Upper lobe of left lung (tissue), 6 donors: Measurements from ENCODE around the gene MAP3K6. TPM values are rescaled to one million over a fixed set of nuclear protein-coding genes. Genes with fewer than 3 reads are reported as not detected.
A peak's percentile ranks its signal among the peaks of the same experiment; 100 is the strongest.

ENCODE experiments used
- ATAC-seq, 2 donors: fragments of 200-7000 bp; cut with Tn5 transposase; one replicate each; pipeline ENCODE4 v1.9.1; 2022; ENCODE audit warnings: mild to moderate bottlenecking in 2 of 2, moderate library complexity in 2 of 2; ENCODE audit not compliant: low FRiP score in 2 of 2
- DNase-seq, 2 donors: peaks; one replicate each; pipeline ENCODE4 v3.0.0-alpha.2; 2019 to 2020
- H3K27ac ChIP-seq, 4 donors: fragments of 200-600 bp; sonication (generic); one replicate each; pipeline ENCODE4 v1.5.1; 2016 to 2019
- H3K27me3 ChIP-seq, 4 donors: fragments of 200-600 bp; sonication (generic); one replicate each; pipeline ENCODE4 v1.5.1; 2017 to 2019
- H3K36me3 ChIP-seq, 4 donors: fragments of 200-600 bp; sonication (generic); one replicate each; pipeline ENCODE4 v1.5.1; 2016 to 2019
- H3K4me1 ChIP-seq, 4 donors: fragments of 200-600 bp; sonication (generic); one replicate each; pipeline ENCODE4 v1.5.1; 2018 to 2019
- H3K4me3 ChIP-seq, 4 donors: fragments of 200-600 bp; sonication (generic); one replicate each; pipeline ENCODE4 v1.5.1; 2017 to 2019; ENCODE audit warnings: mild to moderate bottlenecking in 2 of 4, moderate library complexity in 1 of 4
- H3K9me3 ChIP-seq, 4 donors: fragments of 200-600 bp; sonication (generic); one replicate each; pipeline ENCODE4 v1.5.1; 2018 to 2019
- CTCF ChIP-seq, 6 experiments: fragments of 450-650 bp in 4 of 6; fragments of 200-600 bp in 2 of 6; sonication (generic) in 2 of 6; IDR thresholded peaks; one replicate each; pipeline ENCODE4 v1.5.1; 2016 to 2019; ENCODE audit warnings: antibody characterized with exemption in 6 of 6
- EP300 ChIP-seq, 4 donors: sonication (generic); formaldehyde crosslinking; IDR thresholded peaks; one replicate each; pipeline ENCODE4 v1.5.1; 2017; ENCODE audit warnings: antibody characterized with exemption in 4 of 4, control low read depth in 2 of 4
- POLR2A ChIP-seq, 4 donors: fragments of 450-650 bp; IDR thresholded peaks; one replicate each; pipeline ENCODE4 v1.5.1; 2016 to 2017; ENCODE audit warnings: antibody characterized with exemption in 4 of 4, mild to moderate bottlenecking in 2 of 4
- POLR2AphosphoS5 ChIP-seq, 2 donors: sonication (generic); formaldehyde crosslinking; IDR thresholded peaks; one replicate each; pipeline ENCODE4 v1.5.1; 2017; ENCODE audit warnings: antibody characterized with exemption in 2 of 2
- WGBS, 2 donors: methylation state at CpG; one replicate each; pipeline ENCODE4 v1.1.5; 2017 to 2018; 5-methylcytosine and 5-hydroxymethylcytosine counted together
- small RNA-seq, 4 donors: library from RNA; depleted of rRNA; stranded (forward); fragments of <200 nt; gene quantifications; one replicate each; pipeline ENCODE3, GENCODE V24; 2016
- total RNA-seq, 6 donors: library from RNA; depleted of rRNA in 4 of 6; stranded (reverse); fragments of >200 nt in 4 of 6; gene quantifications; one replicate each; pipeline versions ENCODE4 v1.1.0 to v1.2.1, GENCODE V29; 2016 to 2021
- donor health status: DM: no; HTN: no; CAD: no; lungs with moderate emphysema.
- donor health status: DM: no; HTN: yes; CAD: no; lungs with severe emphysema.

Gene MAP3K6
- total RNA-seq, 6 donors from 2014 or later, result 36.6 to 302 (median 118) TPM

GRCh38 chr1:27306071-27306470 is 60.7 kb downstream of the MAP3K6 start:
- Histone ChIP-seq H3K4me1 (peaks cover 1 to 4% (median 2%) of the 10 kb centered on the region in 4 donors), H3K36me3 (peaks cover 5 to 61% (median 44%) of the 10 kb centered on the region in 4 donors), H3K4me3 (no peak overlapping the region), H3K27me3 (no peaks in the 10 kb centered on the region), H3K9me3 (no peaks in the 10 kb centered on the region), H3K27ac (no peak overlapping the region)
- TF ChIP-seq POLR2A (IDR thresholded peaks at IDR 0.05) (no peak), POLR2AphosphoS5 (IDR thresholded peaks at IDR 0.05) (no peak), CTCF (IDR thresholded peaks at IDR 0.05) (no peak), EP300 (IDR thresholded peaks at IDR 0.05) (no peak)
- DNase-seq (no peak), ATAC-seq (peak in 1 of 2 donors; percentile 4)
- WGBS, 2 donors, result 86 to 92% methylated on average over 5 to 11 of the region's 11 CpGs

Small RNA genes within 50 kb of the gene (small RNA-seq; reads per million reads assigned to genes)
- gene RNU6-48P, result 0 reads per million in 4 donors

Other genes with a start within 250 kb of the MAP3K6 start
- gene SLC9A1, start 211.8 kb downstream of the MAP3K6 start, total RNA-seq, result 10 to 100 TPM; 18.1 to 51.4 (median 31.5) TPM
- gene WDTC1, start 132.3 kb downstream of the MAP3K6 start, total RNA-seq, result 10 to 100 TPM; 43.5 to 75.0 (median 51.8) TPM
- 10 to 100 TPM; 11.5 to 43.9 (median 30.1) TPM for gene TMEM222, start 44.8 kb downstream of the MAP3K6 start, total RNA-seq
- gene SYTL1, start 24.9 kb downstream of the MAP3K6 start, total RNA-seq, result 10 to 100 TPM; 28.7 to 74.4 (median 44.1) TPM
- 1,000 to 10,000 TPM in 1 of 6 donors, 100 to 1,000 TPM in 5; 145 to 1,319 (median 555) TPM for gene FCN3, start 7.9 kb upstream of the MAP3K6 start, total RNA-seq
- gene CD164L2, start 16.4 kb upstream of the MAP3K6 start, total RNA-seq, result 10 to 100 TPM in 1 of 6 donors, 1 to 10 TPM in 5; 2.3 to 12.3 (median 5.5) TPM
- 1 to 10 TPM in 2 of 6 donors, under 1 TPM in 3, not detected in 1; 0.39 to 1.6 (median 0.76) TPM for gene GPR3, start 25.7 kb upstream of the MAP3K6 start, total RNA-seq
- gene WASF2, start 123.2 kb upstream of the MAP3K6 start, total RNA-seq, result 100 to 1,000 TPM in 2 of 6 donors, 10 to 100 TPM in 4; 53.4 to 158 (median 62.2) TPM
- gene AHDC1, start 237.2 kb upstream of the MAP3K6 start, total RNA-seq, result 10 to 100 TPM; 10.8 to 43.4 (median 26.2) TPM